SK-N-SH (cell line): Measurements from ENCODE around the gene ACOT8. TPM values are rescaled to one million over a fixed set of nuclear protein-coding genes. Genes with fewer than 3 reads are reported as not detected.

Experiments used
- CTCF ChIA-PET: fragments of 300-600, 350-600 bp; formaldehyde crosslinking; extraction: SDS; loops from one replicate; lab custom pipeline; 2021; lab: Yijun Ruan, JAX
- POLR2A ChIA-PET: fragments of 350-600 bp; sonication (Branson Sonifier 250); formaldehyde crosslinking; extraction: SDS; loops from one replicate; lab custom pipeline; 2020; ENCODE audit warnings: antibody characterized with exemption, inconsistent platforms; lab: Yijun Ruan, JAX
- DNase-seq: peaks from one replicate; pipeline ENCODE4 v3.0.0; 2012
- H2AFZ ChIP-seq: fragments of 200-600 bp; sonication (generic); 2 replicates; pipeline ENCODE4 v1.8.1; 2016; ENCODE audit warnings: antibody characterized with exemption, mild to moderate bottlenecking, low read depth
- H3F3A ChIP-seq: fragments of 200-600 bp; sonication (generic); replicated peaks from 2 replicates; pipeline ENCODE3; 2016; ENCODE audit warnings: antibody characterized with exemption, mild to moderate bottlenecking; ENCODE audit not compliant: insufficient read depth
- H3K27ac ChIP-seq, 2 experiments: fragments of 200-500 bp in 1 of 2; fragments of 200-600 bp in 1 of 2; sonication (Bioruptor generic) in 1 of 2; sonication (generic), shearing (Covaris generic) in 1 of 2; 2 replicates each; pipeline versions ENCODE4 v1.5.1 to v1.6.1; 2014 to 2016; ENCODE audit warnings: low read depth in 2 of 2, inconsistent platforms in 1 of 2, low read length in 1 of 2, mild to moderate bottlenecking in 1 of 2, mixed read lengths in 1 of 2
- H3K27me3 ChIP-seq: fragments of 200-600 bp; sonication (generic), shearing (Covaris generic); 2 replicates; pipeline ENCODE4 v1.6.1; 2016; ENCODE audit warnings: mixed run types; ENCODE audit not compliant: insufficient read depth
- H3K36me3 ChIP-seq, 2 experiments: fragments of 200-500 bp in 1 of 2; fragments of 200-600 bp in 1 of 2; sonication (Bioruptor generic) in 1 of 2; sonication (generic) in 1 of 2; replicated peaks in 1 of 2; 2 replicates each; pipeline versions ENCODE3 to v1.5.1; 2014 to 2016; ENCODE audit warnings: low read length in 1 of 2, mild to moderate bottlenecking in 1 of 2; ENCODE audit not compliant: insufficient read depth in 2 of 2, control insufficient read depth in 1 of 2
- H3K4me1 ChIP-seq, 2 experiments: fragments of 200-500 bp in 1 of 2; fragments of 200-600 bp in 1 of 2; sonication (Bioruptor generic) in 1 of 2; sonication (generic), shearing (Covaris generic) in 1 of 2; 2 replicates each; pipeline versions ENCODE4 v1.5.1 to v1.6.1; 2014 to 2016; ENCODE audit warnings: low read depth in 1 of 2, low read length in 1 of 2, mixed run types in 1 of 2; ENCODE audit not compliant: insufficient read depth in 2 of 2, control insufficient read depth in 1 of 2
- H3K4me2 ChIP-seq: fragments of 200-600 bp; sonication (generic), shearing (Covaris generic); 2 replicates; pipeline ENCODE4 v1.6.1; 2017; ENCODE audit warnings: mixed run types
- H3K4me3 ChIP-seq, 2 experiments: fragments of 200-500 bp in 1 of 2; fragments of 200-600 bp in 1 of 2; sonication (Bioruptor generic) in 1 of 2; sonication (generic), shearing (Covaris generic) in 1 of 2; 2 replicates each; pipeline versions ENCODE4 v1.5.1 to v1.8.1; 2014 to 2016; ENCODE audit warnings: low read depth in 2 of 2, inconsistent platforms in 1 of 2, low read length in 1 of 2, mild to moderate bottlenecking in 1 of 2, mixed read lengths in 1 of 2, moderate library complexity in 1 of 2
- H3K79me2 ChIP-seq: fragments of 200-600 bp; sonication (generic); 2 replicates; pipeline ENCODE4 v1.8.1; 2017; ENCODE audit warnings: mild to moderate bottlenecking; ENCODE audit not compliant: insufficient read depth
- H3K9ac ChIP-seq: fragments of 200-600 bp; sonication (generic); 2 replicates; pipeline ENCODE4 v1.6.1; 2017; ENCODE audit warnings: mixed run types
- H3K9me2 ChIP-seq: fragments of 200-600 bp; sonication (generic); 2 replicates; pipeline ENCODE4 v1.6.1; 2017; ENCODE audit warnings: mixed run types
- H3K9me3 ChIP-seq: fragments of 200-600 bp; sonication (generic); 2 replicates; pipeline ENCODE4 v1.6.1; 2017; ENCODE audit warnings: mixed run types, mild to moderate bottlenecking, moderate library complexity
- H4K20me1 ChIP-seq: fragments of 200-600 bp; sonication (generic); 2 replicates; pipeline ENCODE4 v1.6.1; 2017; ENCODE audit warnings: mild to moderate bottlenecking, mixed run types; ENCODE audit not compliant: insufficient read depth
- FOSL2 ChIP-seq: IDR thresholded peaks from 2 replicates; pipeline ENCODE4 v1.4.0; 2012; ENCODE audit warnings: low read depth, mild to moderate bottlenecking, moderate library complexity, borderline replicate concordance
- FOXJ3 ChIP-seq: sonication (generic); formaldehyde crosslinking; IDR thresholded peaks from 2 replicates; pipeline ENCODE4 v1.5.1; 2020; ENCODE audit warnings: mild to moderate bottlenecking, missing genetic modification reagents
- GABPA ChIP-seq: IDR thresholded peaks from 2 replicates; pipeline ENCODE4 v1.4.0; 2012; ENCODE audit warnings: low read depth, mild to moderate bottlenecking
- GATA2 ChIP-seq: sonication (generic); formaldehyde crosslinking; IDR thresholded peaks from 2 replicates; pipeline ENCODE4 v1.5.0; 2020; ENCODE audit warnings: mild to moderate bottlenecking, missing genetic modification reagents
- MEF2A ChIP-seq: IDR thresholded peaks from 2 replicates; pipeline ENCODE4 v1.4.0; 2012; ENCODE audit warnings: low read depth, borderline replicate concordance
- NRF1 ChIP-seq: IDR thresholded peaks from 2 replicates; pipeline ENCODE4 v1.6.1; 2012; ENCODE audit warnings: low read depth, mild to moderate bottlenecking, low read length
- POLR2AphosphoS5 ChIP-seq: IDR thresholded peaks from 2 replicates; pipeline ENCODE4 v1.6.1; 2012; ENCODE audit warnings: low read depth, low read length
- RCOR1 ChIP-seq: fragments of 150-350 bp; IDR thresholded peaks from 2 replicates; pipeline ENCODE4 v1.6.1; 2017; ENCODE audit warnings: antibody characterized with exemption, low read length
- RXRA ChIP-seq: IDR thresholded peaks from 2 replicates; pipeline ENCODE4 v1.4.0; 2012; ENCODE audit warnings: low read depth, mild to moderate bottlenecking, borderline replicate concordance
- TAF1 ChIP-seq: IDR thresholded peaks from 2 replicates; pipeline ENCODE4 v1.6.1; 2012; ENCODE audit warnings: low read depth, mild to moderate bottlenecking, low read length, moderate library complexity, borderline replicate concordance
- TCF12 ChIP-seq: IDR thresholded peaks from 2 replicates; pipeline ENCODE4 v1.4.0; 2012
- YY1 ChIP-seq: IDR thresholded peaks from 2 replicates; pipeline ENCODE4 v1.4.0; 2012; ENCODE audit warnings: low read depth, mild to moderate bottlenecking
- WGBS: methylation state at CpG from one replicate; pipeline ENCODE4 v1.1.6; 2017; ENCODE audit warnings: low lambda C conversion rate; 5-methylcytosine and 5-hydroxymethylcytosine counted together
- polyA plus RNA-seq, 3 experiments: library from polyadenylated mRNA; depleted of rRNA; stranded (reverse); fragments of >200 nt; gene quantifications; 2 replicates each; pipeline ENCODE4 v1.2.3, GENCODE V29; 2012
- TF ChIP-seq, protein P1 (sequence below): fragments of 150-350 bp; IDR thresholded peaks from 2 replicates; pipeline ENCODE4 v1.6.1; 2017; ENCODE audit warnings: antibody characterized with exemption, low read length, low read depth, borderline replicate concordance
- TF ChIP-seq, protein P2 (sequence below): IDR thresholded peaks from 2 replicates; pipeline ENCODE4; 2012
- TF ChIP-seq, protein P3 (sequence below): IDR thresholded peaks from 2 replicates; pipeline ENCODE4 v1.4.0; 2012; ENCODE audit warnings: low read depth, borderline replicate concordance
- TF ChIP-seq, protein P4 (sequence below): fragments of 150-350 bp; IDR thresholded peaks from 2 replicates; pipeline ENCODE4 v1.6.1; 2016; ENCODE audit warnings: mild to moderate bottlenecking, low read depth, low read length

Gene ACOT8
- polyA plus RNA-seq, 1 of the 3 experiments (the other 2 are of a cell fraction) = 48.4 TPM

DNA sequence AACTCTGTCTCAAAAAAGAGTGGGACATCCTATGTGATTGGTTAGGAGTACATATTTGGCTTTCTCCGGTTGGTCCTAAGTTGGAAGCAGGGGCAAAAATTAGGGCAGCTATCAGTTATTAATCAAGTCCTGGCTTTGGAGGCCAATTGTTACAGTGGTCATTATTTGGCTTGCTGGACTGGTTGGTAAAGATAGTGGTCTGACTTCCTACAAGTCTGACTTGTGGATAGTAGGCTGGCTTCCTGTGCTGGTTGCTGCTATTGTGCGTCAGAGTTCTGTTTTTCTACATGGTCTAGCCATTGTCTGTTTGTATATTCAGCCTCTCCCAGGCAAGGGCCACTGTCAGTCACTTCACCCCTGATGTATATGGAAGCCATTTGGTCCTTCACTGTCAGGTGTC lies 7.0 kb downstream of the ACOT8 start:
- 100% methylated on average over 2 of the region's 2 CpGs for WGBS
- DNase-seq = no peak
- H3K4me3 ChIP-seq = no peak overlapping the region
- H3K27me3 ChIP-seq = no peaks in the 10 kb centered on the region
- no peaks in the 10 kb centered on the region for H3K9me3 ChIP-seq
- H3K79me2 ChIP-seq = peaks cover 13% of the 10 kb centered on the region; the same call in 1 of the 2 replicates
- H2AFZ ChIP-seq = no peak overlapping the region
- no peak overlapping the region for H3K9ac ChIP-seq
- no peak overlapping the region for H3K27ac ChIP-seq
- peaks cover 19 to 33% of the 10 kb centered on the region in 2 experiments for H3K36me3 ChIP-seq
- H3K4me1 ChIP-seq = peaks cover 0 to 4% of the 10 kb centered on the region in 2 experiments; a peak in 1 of 4 replicates
- no peak overlapping the region for H3K4me2 ChIP-seq
- POLR2A ChIA-PET = no interaction called here
- H3K9me2 ChIP-seq = no peaks in the 10 kb centered on the region
- peaks cover 3% of the 10 kb centered on the region for H3F3A ChIP-seq
- no peaks in the 10 kb centered on the region for H4K20me1 ChIP-seq
- no peak for TF ChIP-seq FOXJ3 (CRISPR knock-in tag)
- TF ChIP-seq, protein P1, sequence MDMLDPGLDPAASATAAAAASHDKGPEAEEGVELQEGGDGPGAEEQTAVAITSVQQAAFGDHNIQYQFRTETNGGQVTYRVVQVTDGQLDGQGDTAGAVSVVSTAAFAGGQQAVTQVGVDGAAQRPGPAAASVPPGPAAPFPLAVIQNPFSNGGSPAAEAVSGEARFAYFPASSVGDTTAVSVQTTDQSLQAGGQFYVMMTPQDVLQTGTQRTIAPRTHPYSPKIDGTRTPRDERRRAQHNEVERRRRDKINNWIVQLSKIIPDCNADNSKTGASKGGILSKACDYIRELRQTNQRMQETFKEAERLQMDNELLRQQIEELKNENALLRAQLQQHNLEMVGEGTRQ = no peak
- no peak for TF ChIP-seq GATA2
- TF ChIP-seq NRF1 = no peak
- TF ChIP-seq TAF1 = no peak
- TF ChIP-seq, protein P2, sequence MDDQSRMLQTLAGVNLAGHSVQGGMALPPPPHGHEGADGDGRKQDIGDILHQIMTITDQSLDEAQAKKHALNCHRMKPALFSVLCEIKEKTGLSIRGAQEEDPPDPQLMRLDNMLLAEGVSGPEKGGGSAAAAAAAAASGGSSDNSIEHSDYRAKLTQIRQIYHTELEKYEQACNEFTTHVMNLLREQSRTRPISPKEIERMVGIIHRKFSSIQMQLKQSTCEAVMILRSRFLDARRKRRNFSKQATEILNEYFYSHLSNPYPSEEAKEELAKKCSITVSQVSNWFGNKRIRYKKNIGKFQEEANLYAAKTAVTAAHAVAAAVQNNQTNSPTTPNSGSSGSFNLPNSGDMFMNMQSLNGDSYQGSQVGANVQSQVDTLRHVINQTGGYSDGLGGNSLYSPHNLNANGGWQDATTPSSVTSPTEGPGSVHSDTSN = no peak
- no peak for TF ChIP-seq FOSL2
- no peak for TF ChIP-seq MEF2A
- no peak for TF ChIP-seq POLR2AphosphoS5
- TF ChIP-seq RCOR1 = no peak
- TF ChIP-seq, protein P3, sequence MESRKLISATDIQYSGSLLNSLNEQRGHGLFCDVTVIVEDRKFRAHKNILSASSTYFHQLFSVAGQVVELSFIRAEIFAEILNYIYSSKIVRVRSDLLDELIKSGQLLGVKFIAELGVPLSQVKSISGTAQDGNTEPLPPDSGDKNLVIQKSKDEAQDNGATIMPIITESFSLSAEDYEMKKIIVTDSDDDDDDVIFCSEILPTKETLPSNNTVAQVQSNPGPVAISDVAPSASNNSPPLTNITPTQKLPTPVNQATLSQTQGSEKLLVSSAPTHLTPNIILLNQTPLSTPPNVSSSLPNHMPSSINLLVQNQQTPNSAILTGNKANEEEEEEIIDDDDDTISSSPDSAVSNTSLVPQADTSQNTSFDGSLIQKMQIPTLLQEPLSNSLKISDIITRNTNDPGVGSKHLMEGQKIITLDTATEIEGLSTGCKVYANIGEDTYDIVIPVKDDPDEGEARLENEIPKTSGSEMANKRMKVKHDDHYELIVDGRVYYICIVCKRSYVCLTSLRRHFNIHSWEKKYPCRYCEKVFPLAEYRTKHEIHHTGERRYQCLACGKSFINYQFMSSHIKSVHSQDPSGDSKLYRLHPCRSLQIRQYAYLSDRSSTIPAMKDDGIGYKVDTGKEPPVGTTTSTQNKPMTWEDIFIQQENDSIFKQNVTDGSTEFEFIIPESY = no peak
- no peak for TF ChIP-seq RXRA
- TF ChIP-seq YY1 = no peak
- no peak for TF ChIP-seq GABPA
- no peak for TF ChIP-seq TCF12
- TF ChIP-seq, protein P4, sequence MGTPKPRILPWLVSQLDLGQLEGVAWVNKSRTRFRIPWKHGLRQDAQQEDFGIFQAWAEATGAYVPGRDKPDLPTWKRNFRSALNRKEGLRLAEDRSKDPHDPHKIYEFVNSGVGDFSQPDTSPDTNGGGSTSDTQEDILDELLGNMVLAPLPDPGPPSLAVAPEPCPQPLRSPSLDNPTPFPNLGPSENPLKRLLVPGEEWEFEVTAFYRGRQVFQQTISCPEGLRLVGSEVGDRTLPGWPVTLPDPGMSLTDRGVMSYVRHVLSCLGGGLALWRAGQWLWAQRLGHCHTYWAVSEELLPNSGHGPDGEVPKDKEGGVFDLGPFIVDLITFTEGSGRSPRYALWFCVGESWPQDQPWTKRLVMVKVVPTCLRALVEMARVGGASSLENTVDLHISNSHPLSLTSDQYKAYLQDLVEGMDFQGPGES = no peak
- CTCF ChIA-PET = no interaction called here
